Measurements from ENCODE around the gene ACSL3.

Gene ACSL3

GRCh38 chr2:222927600-222927999, 66.8 kb downstream of the ACSL3 start:
- Histone ChIP-seq H3K9ac (ENCODE audit: low read depth, low read length, poor library complexity, severe bottlenecking) (no peak overlapping the region), H3K27me3 (ENCODE audit: insufficient read depth, low read length, poor library complexity, severe bottlenecking) (no peaks in the 10 kb centered on the region), H3K79me2 (ENCODE audit: insufficient read depth, low read length) (no peaks in the 10 kb centered on the region), H3K4me1 (ENCODE audit: insufficient read depth, low read length, poor library complexity, severe bottlenecking) (no peaks in the 10 kb centered on the region), H3F3A (ENCODE audit: low read depth) (no peaks in the 10 kb centered on the region), H4K20me1 (ENCODE audit: insufficient read depth, low read length, poor library complexity, severe bottlenecking) (no peaks in the 10 kb centered on the region), H3K4me3 (ENCODE audit: low read length, poor library complexity, severe bottlenecking) (no peak overlapping the region), H2AFZ (ENCODE audit: low read length) (no peak overlapping the region), H3K9me2 (replicated peaks; ENCODE audit: low read depth, low read length) (no peaks in the 10 kb centered on the region), H3K36me3 (ENCODE audit: insufficient read depth, low read length) (peaks cover 65% of the 10 kb centered on the region), H3K9me3 (ENCODE audit: insufficient read depth, low read depth, low read length) (no peaks in the 10 kb centered on the region), H3K4me2 (ENCODE audit: low read depth, low read length, poor library complexity, severe bottlenecking) (no peak overlapping the region)
- TF ChIP-seq EZH2phosphoT487 (IDR thresholded peaks at IDR 0.05; ENCODE audit: borderline replicate concordance) (no peak), CTCF (conservative IDR thresholded peaks at IDR 0.05; ENCODE audit: low read length) (no peak)

GRCh38 chr2:222928335-222928734, 67.5 kb downstream of the ACSL3 start:
- Histone ChIP-seq H3K27me3 (ENCODE audit: insufficient read depth, low read length, poor library complexity, severe bottlenecking) (no peaks in the 10 kb centered on the region), H3K36me3 (ENCODE audit: insufficient read depth, low read length) (peaks cover 61% of the 10 kb centered on the region), H3K9me3 (ENCODE audit: insufficient read depth, low read depth, low read length) (no peaks in the 10 kb centered on the region), H4K20me1 (ENCODE audit: insufficient read depth, low read length, poor library complexity, severe bottlenecking) (no peaks in the 10 kb centered on the region), H3K9ac (ENCODE audit: low read depth, low read length, poor library complexity, severe bottlenecking) (no peak overlapping the region), H2AFZ (ENCODE audit: low read length) (no peak overlapping the region), H3K79me2 (ENCODE audit: insufficient read depth, low read length) (no peaks in the 10 kb centered on the region), H3F3A (ENCODE audit: low read depth) (no peaks in the 10 kb centered on the region), H3K4me1 (ENCODE audit: insufficient read depth, low read length, poor library complexity, severe bottlenecking) (no peaks in the 10 kb centered on the region), H3K4me2 (ENCODE audit: low read depth, low read length, poor library complexity, severe bottlenecking) (no peak overlapping the region), H3K9me2 (replicated peaks; ENCODE audit: low read depth, low read length) (no peaks in the 10 kb centered on the region), H3K4me3 (ENCODE audit: low read length, poor library complexity, severe bottlenecking) (no peak overlapping the region)
- TF ChIP-seq CTCF (conservative IDR thresholded peaks at IDR 0.05; ENCODE audit: low read length) (no peak), EZH2phosphoT487 (IDR thresholded peaks at IDR 0.05; ENCODE audit: borderline replicate concordance) (no peak)

- H3K9me2 ChIP-seq (replicated peaks; ENCODE audit: low read depth, low read length): no peaks in the 10 kb centered on the region
- no peak overlapping the region for H3K4me2 ChIP-seq (ENCODE audit: low read depth, low read length, poor library complexity, severe bottlenecking)
- TF ChIP-seq EZH2phosphoT487 (IDR thresholded peaks at IDR 0.05; ENCODE audit: borderline replicate concordance) (no peak), CTCF (conservative IDR thresholded peaks at IDR 0.05; ENCODE audit: low read length) (no peak)
- no peaks in the 10 kb centered on the region for H3F3A ChIP-seq (ENCODE audit: low read depth)
- no peak overlapping the region for H3K9ac ChIP-seq (ENCODE audit: low read depth, low read length, poor library complexity, severe bottlenecking)
- H3K79me2 ChIP-seq (ENCODE audit: insufficient read depth, low read length): no peaks in the 10 kb centered on the region
- H2AFZ ChIP-seq (ENCODE audit: low read length): no peak overlapping the region
- H4K20me1 ChIP-seq (ENCODE audit: insufficient read depth, low read length, poor library complexity, severe bottlenecking): no peaks in the 10 kb centered on the region
- no peak overlapping the region for H3K4me3 ChIP-seq (ENCODE audit: low read length, poor library complexity, severe bottlenecking)
- no peaks in the 10 kb centered on the region for H3K27me3 ChIP-seq (ENCODE audit: insufficient read depth, low read length, poor library complexity, severe bottlenecking)
- H3K9me3 ChIP-seq (ENCODE audit: insufficient read depth, low read depth, low read length): no peaks in the 10 kb centered on the region
- peaks cover 63% of the 10 kb centered on the region for H3K36me3 ChIP-seq (ENCODE audit: insufficient read depth, low read length)
- H3K4me1 ChIP-seq (ENCODE audit: insufficient read depth, low read length, poor library complexity, severe bottlenecking): no peaks in the 10 kb centered on the region
Observed at GRCh38 chr2:222930862-222931261, 70.0 kb downstream of the ACSL3 start.

Data from Loucy (cell line).